Neural cell (in vitro differentiated cells): ENCODE results near the gene NIP7. TPM values are rescaled to one million over a fixed set of nuclear protein-coding genes. Genes with fewer than 3 reads are reported as not detected.
A peak's percentile ranks its signal among the peaks of the same experiment; 100 is the strongest.
"Not testable (repeated sequence)": the region's sequence is repeated elsewhere in the genome, so short reads cannot be mapped to it uniquely, and the experiment has no call there.

ENCODE experiments used
- H2AFZ ChIP-seq: fragments of 200-600, 300-800 bp; sonication (generic), shearing (Covaris generic); 2 replicates; pipeline ENCODE4 v1.6.0; 2014; ENCODE audit warnings: low read depth, mild to moderate bottlenecking, antibody characterized with exemption, low read length, moderate library complexity
- H3F3A ChIP-seq: fragments of 200-600 bp; shearing (Covaris generic); 2 replicates; pipeline ENCODE4 v1.6.1; 2016; ENCODE audit warnings: mild to moderate bottlenecking, moderate library complexity, mixed read lengths, antibody characterized with exemption, low read length; ENCODE audit not compliant: insufficient read depth, poor library complexity, severe bottlenecking
- H3K27ac ChIP-seq: fragments of 200-600, 300-800 bp; sonication (generic), shearing (Covaris generic); 2 replicates; pipeline ENCODE4 v1.5.1; 2014; ENCODE audit warnings: mild to moderate bottlenecking, low read length, moderate library complexity
- H3K27me3 ChIP-seq: fragments of 300-800, 200-600 bp; sonication (generic), shearing (Covaris generic); 2 replicates; pipeline ENCODE4 v1.6.0; 2014; ENCODE audit warnings: mild to moderate bottlenecking, low read depth, low read length, moderate library complexity; ENCODE audit not compliant: insufficient read depth
- H3K36me3 ChIP-seq: fragments of 300-800, 200-600 bp; sonication (generic), shearing (Covaris generic); 2 replicates; pipeline ENCODE4 v1.5.1; 2014; ENCODE audit warnings: mild to moderate bottlenecking, antibody characterized with exemption, low read length, moderate library complexity; ENCODE audit not compliant: insufficient read depth
- H3K4me2 ChIP-seq: fragments of 300-800, 200-600 bp; sonication (generic), shearing (Covaris generic); 2 replicates; pipeline ENCODE4 v1.6.0; 2014; ENCODE audit warnings: mild to moderate bottlenecking, low read length
- H3K4me3 ChIP-seq: fragments of 300-800, 200-600 bp; sonication (generic), shearing (Covaris generic); 2 replicates; pipeline ENCODE4 v1.5.1; 2014; ENCODE audit warnings: mild to moderate bottlenecking, low read length, moderate library complexity
- H3K79me2 ChIP-seq: fragments of 200-600 bp; shearing (Covaris generic); replicated peaks from 2 replicates; pipeline ENCODE4 v1.6.0; 2014; ENCODE audit warnings: mild to moderate bottlenecking, low read length, moderate library complexity; ENCODE audit not compliant: insufficient read depth
- H3K9ac ChIP-seq: fragments of 300-800, 200-600 bp; sonication (generic), shearing (Covaris generic); 2 replicates; pipeline ENCODE4 v1.6.1; 2016; ENCODE audit warnings: mild to moderate bottlenecking, low read length, mixed read lengths
- H3K9me2 ChIP-seq: fragments of 200-600 bp; shearing (Covaris generic); 2 replicates; pipeline ENCODE4 v1.6.1; 2016; ENCODE audit warnings: mild to moderate bottlenecking, low read length, mixed read lengths; ENCODE audit not compliant: insufficient read depth
- H3K9me3 ChIP-seq: fragments of 200-600, 300-800 bp; sonication (generic), shearing (Covaris generic); 2 replicates; pipeline ENCODE4 v1.6.1; 2016; ENCODE audit warnings: mild to moderate bottlenecking, mixed run types, low read length, moderate library complexity, mixed read lengths
- H4K20me1 ChIP-seq: fragments of 200-600 bp; shearing (Covaris generic); 2 replicates; pipeline ENCODE4 v1.6.1; 2016; ENCODE audit warnings: mild to moderate bottlenecking, mixed run types; ENCODE audit not compliant: insufficient read depth
- EP300 ChIP-seq: fragments of 450-650 bp; conservative IDR thresholded peaks from 2 replicates; pipeline ENCODE4 v1.6.1; 2014; ENCODE audit warnings: antibody characterized with exemption, mild to moderate bottlenecking, moderate library complexity; ENCODE audit not compliant: poor library complexity, severe bottlenecking
- EZH2 ChIP-seq: fragments of 200-600, 300-800 bp; shearing (Covaris generic), sonication (generic); IDR thresholded peaks from 2 replicates; pipeline ENCODE4 v1.6.1; 2014; ENCODE audit warnings: antibody characterized with exemption, low read length, borderline replicate concordance, mild to moderate bottlenecking; ENCODE audit not compliant: insufficient read depth, poor library complexity, severe bottlenecking
- MXI1 ChIP-seq: fragments of 450-650 bp; conservative IDR thresholded peaks from 2 replicates; pipeline ENCODE4 v1.6.1; 2014; ENCODE audit warnings: antibody characterized with exemption, mild to moderate bottlenecking; ENCODE audit not compliant: poor library complexity, severe bottlenecking
- POLR2AphosphoS5 ChIP-seq: IDR thresholded peaks from 2 replicates; pipeline ENCODE4 v1.6.1; 2012
- RAD21 ChIP-seq: fragments of 450-650 bp; conservative IDR thresholded peaks from 2 replicates; pipeline ENCODE4 v1.6.1; 2014; ENCODE audit warnings: antibody characterized with exemption, mild to moderate bottlenecking, moderate library complexity
- SMC3 ChIP-seq: fragments of 450-650 bp; conservative IDR thresholded peaks from 2 replicates; pipeline ENCODE4 v1.6.1; 2014; ENCODE audit warnings: antibody characterized with exemption, mild to moderate bottlenecking, moderate library complexity; ENCODE audit not compliant: poor library complexity
- TAF1 ChIP-seq: IDR thresholded peaks from 2 replicates; pipeline ENCODE4 v1.6.1; 2012; ENCODE audit warnings: low read depth
- polyA minus RNA-seq: library from RNA; depleted of rRNA, polyadenylated mRNA; stranded (reverse); fragments of >200 nt; gene quantifications from 2 replicates; pipeline ENCODE4 v1.2.3, GENCODE V29; 2014
- polyA plus RNA-seq: library from polyadenylated mRNA; depleted of rRNA; stranded (reverse); fragments of >200 nt; gene quantifications from 2 replicates; pipeline ENCODE4 v1.2.3, GENCODE V29; 2014
- TF ChIP-seq, protein P1 (sequence below): fragments of 450-650 bp; IDR thresholded peaks from 2 replicates; pipeline ENCODE4 v1.5.1; 2014; ENCODE audit warnings: antibody characterized with exemption, mild to moderate bottlenecking, moderate library complexity; ENCODE audit not compliant: poor library complexity, severe bottlenecking
- TF ChIP-seq, protein P2 (sequence below): IDR thresholded peaks from 2 replicates; pipeline ENCODE4 v1.6.1; 2012; ENCODE audit warnings: borderline replicate concordance

Gene NIP7
- polyA plus RNA-seq (12.2 and 15.8 TPM in 2 replicates), polyA minus RNA-seq (12.9 and 13.3 TPM in 2 replicates)

DNA sequence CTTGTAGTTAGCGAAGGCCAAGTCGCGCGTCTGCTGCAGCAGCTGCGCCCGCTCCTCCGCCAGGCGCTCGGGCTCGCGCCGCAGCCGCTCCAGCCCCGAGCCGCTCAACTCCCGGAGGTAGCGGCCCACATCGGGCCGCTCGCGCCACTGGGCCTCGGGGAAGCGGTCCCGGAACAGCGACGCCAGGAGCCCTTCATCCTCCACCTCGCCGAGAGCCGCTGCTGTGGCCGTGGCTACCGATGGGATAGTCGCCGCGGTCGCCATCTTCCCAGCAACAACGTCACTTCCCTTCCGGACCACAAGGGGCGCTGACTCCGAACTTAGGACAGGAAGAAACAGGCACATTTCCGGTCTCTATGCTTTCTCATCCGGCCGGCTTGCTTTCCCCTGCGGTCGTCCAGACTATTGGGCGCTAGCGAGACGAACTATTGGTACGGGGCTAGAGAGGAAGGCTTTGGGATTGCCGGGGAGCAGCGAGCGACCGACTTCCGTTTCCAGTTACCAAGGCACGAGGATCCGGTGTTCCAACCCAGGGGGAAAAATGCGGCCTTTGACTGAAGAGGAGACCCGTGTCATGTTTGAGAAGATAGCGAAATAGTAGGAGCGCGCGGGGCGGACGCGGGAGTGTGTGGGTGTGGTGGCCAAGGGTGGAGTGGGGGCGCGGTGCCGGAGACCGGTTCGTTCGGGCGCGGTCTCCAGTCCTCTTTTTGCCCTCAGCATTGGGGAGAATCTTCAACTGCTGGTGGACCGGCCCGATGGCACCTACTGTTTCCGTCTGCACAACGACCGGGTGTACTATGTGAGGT is at the start of gene NIP7, which contains the start of gene COG8:
TSS of gene NIP7 (plus strand) at position 484 of the 806 bp plus-strand sequence. CDS start at position 542, 58 bp downstream.
TSS of gene COG8 (minus strand) at position 276 of the 806 bp plus-strand sequence. CDS start at position 264, 12 bp downstream.
- Histone ChIP-seq H3K9me3 (no peaks in the 10 kb centered on the region), H3F3A (no peaks in the 10 kb centered on the region), H3K9ac (peak within 1 kb of the TSS; percentile 87), H2AFZ (peak within 1 kb of the TSS; percentile 76), H4K20me1 (no peaks in the 10 kb centered on the region), H3K27me3 (no peaks in the 10 kb centered on the region), H3K27ac (peak within 1 kb of the TSS; percentile 88), H3K4me3 (peak within 1 kb of the TSS; percentile 99), H3K4me2 (peak within 1 kb of the TSS; percentile 89), H3K79me2 (peaks cover 24% of the 10 kb centered on the region), H3K9me2 (no peaks in the 10 kb centered on the region), H3K36me3 (peaks cover 6% of the 10 kb centered on the region)
- TF ChIP-seq MXI1 (peak; percentile 98), SMC3 (peak; percentile 45), RAD21 (no peak), POLR2AphosphoS5 (peak; percentile 98), EZH2 (no peak), EP300 (peak; percentile 11), TAF1 (peak; percentile 94)
- TF ChIP-seq, protein P1, sequence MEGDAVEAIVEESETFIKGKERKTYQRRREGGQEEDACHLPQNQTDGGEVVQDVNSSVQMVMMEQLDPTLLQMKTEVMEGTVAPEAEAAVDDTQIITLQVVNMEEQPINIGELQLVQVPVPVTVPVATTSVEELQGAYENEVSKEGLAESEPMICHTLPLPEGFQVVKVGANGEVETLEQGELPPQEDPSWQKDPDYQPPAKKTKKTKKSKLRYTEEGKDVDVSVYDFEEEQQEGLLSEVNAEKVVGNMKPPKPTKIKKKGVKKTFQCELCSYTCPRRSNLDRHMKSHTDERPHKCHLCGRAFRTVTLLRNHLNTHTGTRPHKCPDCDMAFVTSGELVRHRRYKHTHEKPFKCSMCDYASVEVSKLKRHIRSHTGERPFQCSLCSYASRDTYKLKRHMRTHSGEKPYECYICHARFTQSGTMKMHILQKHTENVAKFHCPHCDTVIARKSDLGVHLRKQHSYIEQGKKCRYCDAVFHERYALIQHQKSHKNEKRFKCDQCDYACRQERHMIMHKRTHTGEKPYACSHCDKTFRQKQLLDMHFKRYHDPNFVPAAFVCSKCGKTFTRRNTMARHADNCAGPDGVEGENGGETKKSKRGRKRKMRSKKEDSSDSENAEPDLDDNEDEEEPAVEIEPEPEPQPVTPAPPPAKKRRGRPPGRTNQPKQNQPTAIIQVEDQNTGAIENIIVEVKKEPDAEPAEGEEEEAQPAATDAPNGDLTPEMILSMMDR: peak; percentile 98
- TF ChIP-seq, protein P2, sequence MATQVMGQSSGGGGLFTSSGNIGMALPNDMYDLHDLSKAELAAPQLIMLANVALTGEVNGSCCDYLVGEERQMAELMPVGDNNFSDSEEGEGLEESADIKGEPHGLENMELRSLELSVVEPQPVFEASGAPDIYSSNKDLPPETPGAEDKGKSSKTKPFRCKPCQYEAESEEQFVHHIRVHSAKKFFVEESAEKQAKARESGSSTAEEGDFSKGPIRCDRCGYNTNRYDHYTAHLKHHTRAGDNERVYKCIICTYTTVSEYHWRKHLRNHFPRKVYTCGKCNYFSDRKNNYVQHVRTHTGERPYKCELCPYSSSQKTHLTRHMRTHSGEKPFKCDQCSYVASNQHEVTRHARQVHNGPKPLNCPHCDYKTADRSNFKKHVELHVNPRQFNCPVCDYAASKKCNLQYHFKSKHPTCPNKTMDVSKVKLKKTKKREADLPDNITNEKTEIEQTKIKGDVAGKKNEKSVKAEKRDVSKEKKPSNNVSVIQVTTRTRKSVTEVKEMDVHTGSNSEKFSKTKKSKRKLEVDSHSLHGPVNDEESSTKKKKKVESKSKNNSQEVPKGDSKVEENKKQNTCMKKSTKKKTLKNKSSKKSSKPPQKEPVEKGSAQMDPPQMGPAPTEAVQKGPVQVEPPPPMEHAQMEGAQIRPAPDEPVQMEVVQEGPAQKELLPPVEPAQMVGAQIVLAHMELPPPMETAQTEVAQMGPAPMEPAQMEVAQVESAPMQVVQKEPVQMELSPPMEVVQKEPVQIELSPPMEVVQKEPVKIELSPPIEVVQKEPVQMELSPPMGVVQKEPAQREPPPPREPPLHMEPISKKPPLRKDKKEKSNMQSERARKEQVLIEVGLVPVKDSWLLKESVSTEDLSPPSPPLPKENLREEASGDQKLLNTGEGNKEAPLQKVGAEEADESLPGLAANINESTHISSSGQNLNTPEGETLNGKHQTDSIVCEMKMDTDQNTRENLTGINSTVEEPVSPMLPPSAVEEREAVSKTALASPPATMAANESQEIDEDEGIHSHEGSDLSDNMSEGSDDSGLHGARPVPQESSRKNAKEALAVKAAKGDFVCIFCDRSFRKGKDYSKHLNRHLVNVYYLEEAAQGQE: peak; percentile 89

DNA sequence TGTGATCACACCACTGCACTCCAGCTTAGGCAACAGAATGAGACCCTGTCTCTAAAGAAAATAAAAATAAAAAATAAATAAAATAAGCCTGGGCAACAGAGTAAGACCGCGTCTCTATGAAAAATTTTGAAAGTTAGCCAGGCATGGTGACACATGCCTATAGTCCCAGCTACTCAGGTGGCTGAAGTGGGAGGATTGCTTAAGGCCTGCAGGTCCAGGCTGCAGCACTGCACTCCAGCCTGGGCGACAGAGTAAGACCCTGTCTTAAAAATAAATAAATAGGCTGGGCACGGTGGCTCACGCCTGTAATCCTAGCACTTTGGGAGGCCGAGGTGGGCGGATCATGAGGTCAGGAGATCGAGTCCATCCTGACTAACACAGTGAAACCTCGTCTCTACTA is 47.9 kb upstream of the NIP7 start:
- not testable (repeated sequence) for H2AFZ ChIP-seq, H3K4me3 ChIP-seq, H3K4me2 ChIP-seq, H3K36me3 ChIP-seq, H3K9ac ChIP-seq, H4K20me1 ChIP-seq, H3F3A ChIP-seq, H3K9me3 ChIP-seq, H3K27me3 ChIP-seq, H3K27ac ChIP-seq, H3K9me2 ChIP-seq, H3K79me2 ChIP-seq
